Measurements from ENCODE around the gene CORO2B.

GRCh38 chr15:68775236-68775577 lies 196.4 kb downstream of the CORO2B start:
- TF ChIP-seq CTCF (IDR thresholded peaks at IDR 0.05; ENCODE audit: borderline replicate concordance, extremely low read depth, low read length, poor library complexity, severe bottlenecking) (no peak), EZH2 (IDR thresholded peaks at IDR 0.05; ENCODE audit: borderline replicate concordance, low read depth, low read length, severe bottlenecking) (no peak)

Data from DND-41 (cell line).